HG02943 (cell line): ENCODE measurements around the gene GNA12.
A peak's percentile ranks its signal among the peaks of the same experiment; 100 is the strongest.
"Not testable (repeated sequence)": the region's sequence is repeated elsewhere in the genome, so short reads cannot be mapped to it uniquely, and the experiment has no call there.

Experiments used
- ATAC-seq: cut with Tn5 transposase; IDR thresholded peaks from one replicate; pipeline ENCODE4 v1.9.1; 2021; ENCODE audit warnings: mild to moderate bottlenecking, low read depth, moderate library complexity; ENCODE audit not compliant: unreplicated experiment

Gene GNA12

GRCh38 chr7:2866601-2867000 lies 22.5 kb upstream of the GNA12 start:
- no peak for ATAC-seq

- no peak for ATAC-seq
Observed at GRCh38 chr7:2864999-2865670, 21.0 kb upstream of the GNA12 start.

GRCh38 chr7:2864204-2864985 lies 20.3 kb upstream of the GNA12 start:
- ATAC-seq = no peak

GRCh38 chr7:2863461-2864066 lies 19.5 kb upstream of the GNA12 start:
- ATAC-seq = peak; percentile 94

GRCh38 chr7:2862831-2863361 lies 18.8 kb upstream of the GNA12 start:
- no peak for ATAC-seq

GRCh38 chr7:2861509-2861908 lies 17.4 kb upstream of the GNA12 start:
- ATAC-seq = no peak

- no peak for ATAC-seq
Observed at GRCh38 chr7:2860627-2861133, 16.6 kb upstream of the GNA12 start.

- no peak for ATAC-seq
Observed at GRCh38 chr7:2859952-2860351, 15.8 kb upstream of the GNA12 start.

- ATAC-seq = no peak
Observed at GRCh38 chr7:2858621-2859020, 14.5 kb upstream of the GNA12 start.

- no peak for ATAC-seq
Observed at GRCh38 chr7:2856388-2857169, 12.5 kb upstream of the GNA12 start.

GRCh38 chr7:2855386-2855785 lies 11.3 kb upstream of the GNA12 start:
- ATAC-seq = no peak

GRCh38 chr7:2853552-2853951 lies 9.4 kb upstream of the GNA12 start:
- not testable (repeated sequence) for ATAC-seq

GRCh38 chr7:2853147-2853546 lies 9.0 kb upstream of the GNA12 start:
- ATAC-seq = no peak

- no peak for ATAC-seq
Observed at GRCh38 chr7:2851497-2851896, 7.4 kb upstream of the GNA12 start.

- no peak for ATAC-seq
Observed at GRCh38 chr7:2849941-2850766, 6.0 kb upstream of the GNA12 start.

GRCh38 chr7:2845034-2845592 lies 1.0 kb upstream of the GNA12 start:
- no peak for ATAC-seq

GRCh38 chr7:2843711-2844152 lies 376 bp downstream of the GNA12 start:
- peak; percentile 25 for ATAC-seq

- ATAC-seq = no peak
Observed at GRCh38 chr7:2843191-2843685, 870 bp downstream of the GNA12 start.

- no peak for ATAC-seq
Observed at GRCh38 chr7:2841907-2842306, 2.2 kb downstream of the GNA12 start.
